Neural crest cell (in vitro differentiated cells): ENCODE data around the gene NOP14. TPM values are rescaled to one million over a fixed set of nuclear protein-coding genes. Genes with fewer than 3 reads are reported as not detected.

Experiments used
- DNase-seq: peaks from one replicate; pipeline ENCODE4 v3.0.0; 2021; ENCODE audit warnings: low read depth, mixed read lengths, low spot score
- H3K27ac Mint-ChIP-seq: one replicate; pipeline ENCODE4 v1.8.0; 2021; ENCODE audit warnings: mild to moderate bottlenecking, mixed read lengths; ENCODE audit not compliant: unreplicated experiment
- H3K27me3 Mint-ChIP-seq: 2 replicates; pipeline ENCODE4 v1.8.0; 2021; ENCODE audit warnings: low read depth, mild to moderate bottlenecking, mixed read lengths
- H3K36me3 Mint-ChIP-seq: 2 replicates; pipeline ENCODE4 v1.8.0; 2021; ENCODE audit warnings: low read depth, mild to moderate bottlenecking, mixed read lengths
- H3K4me1 Mint-ChIP-seq: 2 replicates; pipeline ENCODE4 v1.8.0; 2021; ENCODE audit warnings: mixed read lengths
- H3K4me3 Mint-ChIP-seq: one replicate; pipeline ENCODE4 v1.8.0; 2021; ENCODE audit warnings: mild to moderate bottlenecking, mixed read lengths
- H3K9me3 Mint-ChIP-seq: 2 replicates; pipeline ENCODE4 v1.8.0; 2021; ENCODE audit warnings: mixed read lengths
- CTCF ChIP-seq: fragments of 200-600 bp; sonication (generic); conservative IDR thresholded peaks from 2 replicates; pipeline ENCODE4 v1.5.0; 2021; ENCODE audit warnings: antibody characterized with exemption, mild to moderate bottlenecking
- total RNA-seq: library from RNA; stranded (reverse); gene quantifications from 2 replicates; pipeline ENCODE4 v1.2.1, GENCODE V29; 2021

NOP14 gene
- total RNA-seq, 1 donor from 2014 or later: 46.6 TPM

- DNase-seq: no peak
- Mint-ChIP-seq H3K36me3 (peaks cover 22% of the 10 kb centered on the region), H3K27me3 (no peaks in the 10 kb centered on the region), H3K9me3 (no peaks in the 10 kb centered on the region), H3K4me3 (no peak overlapping the region), H3K27ac (no peak overlapping the region), H3K4me1 (no peaks in the 10 kb centered on the region)
- TF ChIP-seq CTCF: no peak
Observed at GRCh38 chr4:2902126-2902525, 61.1 kb downstream of the NOP14 start.

- Mint-ChIP-seq H3K27ac (no peak overlapping the region), H3K36me3 (peaks cover 22% of the 10 kb centered on the region)
- no peak for TF ChIP-seq CTCF
Observed at GRCh38 chr4:2901186-2901585, 62.0 kb downstream of the NOP14 start.

GRCh38 chr4:2900741-2901140, 62.5 kb downstream of the NOP14 start:
- Mint-ChIP-seq H3K36me3 (peaks cover 22% of the 10 kb centered on the region), H3K27me3 (no peaks in the 10 kb centered on the region), H3K9me3 (no peaks in the 10 kb centered on the region), H3K4me3 (no peak overlapping the region), H3K4me1 (no peaks in the 10 kb centered on the region), H3K27ac (no peak overlapping the region)
- DNase-seq: no peak
- TF ChIP-seq CTCF: no peak

More at GRCh38 chr4:2901186-2901585, 62.0 kb downstream of the NOP14 start:
- H3K4me3 Mint-ChIP-seq: no peak overlapping the region
- DNase-seq: no peak
- no peaks in the 10 kb centered on the region for H3K9me3 Mint-ChIP-seq
- no peaks in the 10 kb centered on the region for H3K27me3 Mint-ChIP-seq
- no peaks in the 10 kb centered on the region for H3K4me1 Mint-ChIP-seq

- H3K4me1 Mint-ChIP-seq: peaks cover 9% of the 10 kb centered on the region
Observed at GRCh38 chr4:2898001-2898400, 65.2 kb downstream of the NOP14 start.

GRCh38 chr4:2893772-2894171, 69.4 kb downstream of the NOP14 start:
- H3K4me3 Mint-ChIP-seq: no peak overlapping the region
- no peak for TF ChIP-seq CTCF
- DNase-seq: no peak
- peaks cover 18% of the 10 kb centered on the region for H3K4me1 Mint-ChIP-seq
- peaks cover 11% of the 10 kb centered on the region for H3K36me3 Mint-ChIP-seq
- no peak overlapping the region for H3K27ac Mint-ChIP-seq
- H3K9me3 Mint-ChIP-seq: no peaks in the 10 kb centered on the region
- no peaks in the 10 kb centered on the region for H3K27me3 Mint-ChIP-seq

More at GRCh38 chr4:2898001-2898400, 65.2 kb downstream of the NOP14 start:
- Mint-ChIP-seq H3K27me3 (no peaks in the 10 kb centered on the region), H3K27ac (no peak overlapping the region), H3K4me3 (no peak overlapping the region), H3K36me3 (peaks cover 22% of the 10 kb centered on the region), H3K9me3 (no peaks in the 10 kb centered on the region)
- no peak for TF ChIP-seq CTCF
- DNase-seq: no peak

GRCh38 chr4:2891294-2891693, 71.9 kb downstream of the NOP14 start:
- peaks cover 27% of the 10 kb centered on the region for H3K4me1 Mint-ChIP-seq
- H3K4me3 Mint-ChIP-seq: no peak overlapping the region
- peaks cover 14% of the 10 kb centered on the region for H3K36me3 Mint-ChIP-seq
- TF ChIP-seq CTCF: no peak
- no peak for DNase-seq
- no peaks in the 10 kb centered on the region for H3K27me3 Mint-ChIP-seq
- no peaks in the 10 kb centered on the region for H3K9me3 Mint-ChIP-seq
- peak overlapping the region; percentile 52 for H3K27ac Mint-ChIP-seq
